Endodermal cell (in vitro differentiated cells): ENCODE results near the gene ANKZF1. TPM values are rescaled to one million over a fixed set of nuclear protein-coding genes. Genes with fewer than 3 reads are reported as not detected.

Experiments used
- DNase-seq: peaks from one replicate; pipeline ENCODE4 v3.0.0-alpha.2; 2017
- H3K27ac ChIP-seq: 2 replicates; pipeline ENCODE4 v1.5.1; 2013; ENCODE audit warnings: mild to moderate bottlenecking, low read depth, low read length, moderate library complexity
- H3K27me3 ChIP-seq: 2 replicates; pipeline ENCODE4 v1.6.1; 2013; ENCODE audit warnings: mild to moderate bottlenecking, low read length, moderate library complexity; ENCODE audit not compliant: insufficient read depth, control insufficient read depth, poor library complexity, severe bottlenecking
- H3K36me3 ChIP-seq: 2 replicates; pipeline ENCODE4 v1.7.0; 2013; ENCODE audit warnings: mild to moderate bottlenecking, low read length, moderate library complexity; ENCODE audit not compliant: control insufficient read depth, insufficient read depth
- H3K4me1 ChIP-seq: one replicate; pipeline ENCODE4 v1.7.0; 2013; ENCODE audit warnings: low read length; ENCODE audit not compliant: control insufficient read depth, insufficient read depth
- H3K4me3 ChIP-seq: 2 replicates; pipeline ENCODE4 v1.5.1; 2013; ENCODE audit warnings: mild to moderate bottlenecking, low read length, moderate library complexity
- H3K9ac ChIP-seq: 2 replicates; pipeline ENCODE4 v1.6.1; 2013; ENCODE audit warnings: mild to moderate bottlenecking, low read length, moderate library complexity; ENCODE audit not compliant: poor library complexity, severe bottlenecking; ENCODE audit errors: extremely low read depth
- H3K9me3 ChIP-seq: 2 replicates; pipeline ENCODE4 v1.6.1; 2013; ENCODE audit warnings: mild to moderate bottlenecking, low read length, moderate library complexity; ENCODE audit not compliant: control insufficient read depth
- H3K27ac Mint-ChIP-seq: 2 replicates; pipeline ENCODE4 v1.8.0; 2020; ENCODE audit warnings: mixed read lengths
- H3K27me3 Mint-ChIP-seq: 2 replicates; pipeline ENCODE4 v1.8.0; 2021; ENCODE audit warnings: mild to moderate bottlenecking, mixed read lengths; ENCODE audit not compliant: insufficient read depth
- H3K36me3 Mint-ChIP-seq: 2 replicates; pipeline ENCODE4 v1.8.0; 2020; ENCODE audit warnings: low read depth, mixed read lengths
- H3K4me1 Mint-ChIP-seq: 2 replicates; pipeline ENCODE4 v1.8.0; 2020; ENCODE audit warnings: mixed read lengths
- H3K4me3 Mint-ChIP-seq: 2 replicates; pipeline ENCODE4 v1.8.0; 2020; ENCODE audit warnings: mild to moderate bottlenecking, moderate library complexity, mixed read lengths
- H3K9me3 Mint-ChIP-seq: 2 replicates; pipeline ENCODE4 v1.8.0; 2020; ENCODE audit warnings: mild to moderate bottlenecking, mixed read lengths
- CTCF ChIP-seq: fragments of 200-600 bp; sonication (generic); conservative IDR thresholded peaks from 2 replicates; pipeline ENCODE4 v1.5.0; 2021; ENCODE audit warnings: antibody characterized with exemption, mild to moderate bottlenecking
- WGBS, 2 experiments: methylation state at CpG; one replicate each; pipeline versions ENCODE4 v1.1.5 to v1.1.7; 2013; ENCODE audit warnings: missing lambda C conversion rate in 2 of 2, mixed read lengths in 1 of 2; ENCODE audit not compliant: insufficient coverage in 1 of 2, insufficient read length in 1 of 2; 5-methylcytosine and 5-hydroxymethylcytosine counted together
- total RNA-seq, 2 donors: library from RNA; stranded (reverse); fragmentation: NEBNext Ultra II Directional in 1 of 2; extraction: Animal tissue kit (Norgen Biotek cat#: 25700) in 1 of 2; gene quantifications; 2 replicates in 1 of 2; 3 replicates in 1 of 2; pipeline ENCODE4 v1.2.1, GENCODE V29; 2021

The ANKZF1 gene
- total RNA-seq, 2 donors from 2014 or later: 50.9 to 56.3 TPM

GRCh38 chr2:219252084-219252483 is 22.5 kb downstream of the ANKZF1 start:
- no peak overlapping the region for H3K27ac ChIP-seq
- TF ChIP-seq CTCF: no peak
- H3K9ac ChIP-seq: no peak overlapping the region
- no peaks in the 10 kb centered on the region for H3K9me3 ChIP-seq
- peaks cover 10% of the 10 kb centered on the region for H3K36me3 ChIP-seq
- DNase-seq: no peak
- H3K4me1 Mint-ChIP-seq: peaks cover 26% of the 10 kb centered on the region
- peaks cover 57% of the 10 kb centered on the region for H3K27me3 ChIP-seq
- peaks cover 5% of the 10 kb centered on the region for H3K36me3 Mint-ChIP-seq
- H3K27me3 Mint-ChIP-seq: peaks cover 60% of the 10 kb centered on the region
- H3K4me1 ChIP-seq: peaks cover 17% of the 10 kb centered on the region
- H3K4me3 Mint-ChIP-seq: peak overlapping the region; percentile 51
- no peaks in the 10 kb centered on the region for H3K9me3 Mint-ChIP-seq
- H3K4me3 ChIP-seq: no peak overlapping the region
- no peak overlapping the region for H3K27ac Mint-ChIP-seq
- WGBS, 2 experiments: 67 to 71% methylated on average over 2 to 5 of the region's 5 CpGs

GRCh38 chr2:219252570-219252899 is 22.9 kb downstream of the ANKZF1 start:
- Mint-ChIP-seq H3K4me1 (peaks cover 26% of the 10 kb centered on the region), H3K36me3 (peaks cover 5% of the 10 kb centered on the region), H3K27ac (no peak overlapping the region), H3K27me3 (peaks cover 64% of the 10 kb centered on the region), H3K4me3 (peak overlapping the region; percentile 51), H3K9me3 (no peaks in the 10 kb centered on the region)
- 15 to 27% methylated on average over 9 of the region's 9 CpGs for WGBS, 2 experiments
- no peaks in the 10 kb centered on the region for H3K9me3 ChIP-seq
- peak overlapping the region; percentile 73 for H3K4me3 ChIP-seq
- DNase-seq: no peak
- peaks cover 5% of the 10 kb centered on the region for H3K36me3 ChIP-seq
- no peak for TF ChIP-seq CTCF
- no peak overlapping the region for H3K9ac ChIP-seq
- H3K4me1 ChIP-seq: peaks cover 17% of the 10 kb centered on the region
- no peak overlapping the region for H3K27ac ChIP-seq
- H3K27me3 ChIP-seq: peaks cover 57% of the 10 kb centered on the region

- Histone ChIP-seq H3K9ac (no peak within 1 kb of the TSS), H3K27ac (no peak within 1 kb of the TSS), H3K4me1 (peaks cover 17% of the 10 kb centered on the region), H3K27me3 (peaks cover 57% of the 10 kb centered on the region), H3K36me3 (no peaks in the 10 kb centered on the region), H3K9me3 (no peaks in the 10 kb centered on the region), H3K4me3 (peak within 1 kb of the TSS; percentile 73)
- WGBS, 2 experiments: 3 to 7% methylated on average over 11 to 48 of the region's 49 CpGs
- Mint-ChIP-seq H3K4me1 (peaks cover 25% of the 10 kb centered on the region), H3K9me3 (no peaks in the 10 kb centered on the region), H3K4me3 (peak within 1 kb of the TSS; percentile 51), H3K27ac (no peak within 1 kb of the TSS), H3K36me3 (peaks cover 3% of the 10 kb centered on the region), H3K27me3 (peaks cover 65% of the 10 kb centered on the region)
- peak; percentile 88 for DNase-seq
- TF ChIP-seq CTCF: no peak
Observed at GRCh38 chr2:219252900-219253752, 23.5 kb downstream of the ANKZF1 start, which contains the start of gene TUBA4B. TSS of gene TUBA4B (plus strand) at chr2:219253243. CDS start at chr2:219253408, 165 bp downstream.
